SK-N-SH (cell line): Measurements from ENCODE around the gene BPIFB1. TPM values are rescaled to one million over a fixed set of nuclear protein-coding genes. Genes with fewer than 3 reads are reported as not detected.

Source experiments
- CTCF ChIA-PET: fragments of 300-600, 350-600 bp; formaldehyde crosslinking; extraction: SDS; loops from one replicate; lab custom pipeline; 2021; lab: Yijun Ruan, JAX
- POLR2A ChIA-PET: fragments of 350-600 bp; sonication (Branson Sonifier 250); formaldehyde crosslinking; extraction: SDS; loops from one replicate; lab custom pipeline; 2020; ENCODE audit warnings: antibody characterized with exemption, inconsistent platforms; lab: Yijun Ruan, JAX
- DNase-seq: peaks from one replicate; pipeline ENCODE4 v3.0.0; 2012
- H2AFZ ChIP-seq: fragments of 200-600 bp; sonication (generic); 2 replicates; pipeline ENCODE4 v1.8.1; 2016; ENCODE audit warnings: antibody characterized with exemption, mild to moderate bottlenecking, low read depth
- H3F3A ChIP-seq: fragments of 200-600 bp; sonication (generic); replicated peaks from 2 replicates; pipeline ENCODE3; 2016; ENCODE audit warnings: antibody characterized with exemption, mild to moderate bottlenecking; ENCODE audit not compliant: insufficient read depth
- H3K27ac ChIP-seq, 2 experiments: fragments of 200-500 bp in 1 of 2; fragments of 200-600 bp in 1 of 2; sonication (Bioruptor generic) in 1 of 2; sonication (generic), shearing (Covaris generic) in 1 of 2; 2 replicates each; pipeline versions ENCODE4 v1.5.1 to v1.6.1; 2014 to 2016; ENCODE audit warnings: low read depth in 2 of 2, inconsistent platforms in 1 of 2, low read length in 1 of 2, mild to moderate bottlenecking in 1 of 2, mixed read lengths in 1 of 2
- H3K27me3 ChIP-seq: fragments of 200-600 bp; sonication (generic), shearing (Covaris generic); 2 replicates; pipeline ENCODE4 v1.6.1; 2016; ENCODE audit warnings: mixed run types; ENCODE audit not compliant: insufficient read depth
- H3K36me3 ChIP-seq, 2 experiments: fragments of 200-500 bp in 1 of 2; fragments of 200-600 bp in 1 of 2; sonication (Bioruptor generic) in 1 of 2; sonication (generic) in 1 of 2; replicated peaks in 1 of 2; 2 replicates each; pipeline versions ENCODE3 to v1.5.1; 2014 to 2016; ENCODE audit warnings: low read length in 1 of 2, mild to moderate bottlenecking in 1 of 2; ENCODE audit not compliant: insufficient read depth in 2 of 2, control insufficient read depth in 1 of 2
- H3K4me1 ChIP-seq, 2 experiments: fragments of 200-500 bp in 1 of 2; fragments of 200-600 bp in 1 of 2; sonication (Bioruptor generic) in 1 of 2; sonication (generic), shearing (Covaris generic) in 1 of 2; 2 replicates each; pipeline versions ENCODE4 v1.5.1 to v1.6.1; 2014 to 2016; ENCODE audit warnings: low read depth in 1 of 2, low read length in 1 of 2, mixed run types in 1 of 2; ENCODE audit not compliant: insufficient read depth in 2 of 2, control insufficient read depth in 1 of 2
- H3K4me2 ChIP-seq: fragments of 200-600 bp; sonication (generic), shearing (Covaris generic); 2 replicates; pipeline ENCODE4 v1.6.1; 2017; ENCODE audit warnings: mixed run types
- H3K4me3 ChIP-seq, 2 experiments: fragments of 200-500 bp in 1 of 2; fragments of 200-600 bp in 1 of 2; sonication (Bioruptor generic) in 1 of 2; sonication (generic), shearing (Covaris generic) in 1 of 2; 2 replicates each; pipeline versions ENCODE4 v1.5.1 to v1.8.1; 2014 to 2016; ENCODE audit warnings: low read depth in 2 of 2, inconsistent platforms in 1 of 2, low read length in 1 of 2, mild to moderate bottlenecking in 1 of 2, mixed read lengths in 1 of 2, moderate library complexity in 1 of 2
- H3K79me2 ChIP-seq: fragments of 200-600 bp; sonication (generic); 2 replicates; pipeline ENCODE4 v1.8.1; 2017; ENCODE audit warnings: mild to moderate bottlenecking; ENCODE audit not compliant: insufficient read depth
- H3K9ac ChIP-seq: fragments of 200-600 bp; sonication (generic); 2 replicates; pipeline ENCODE4 v1.6.1; 2017; ENCODE audit warnings: mixed run types
- H3K9me2 ChIP-seq: fragments of 200-600 bp; sonication (generic); 2 replicates; pipeline ENCODE4 v1.6.1; 2017; ENCODE audit warnings: mixed run types
- H3K9me3 ChIP-seq: fragments of 200-600 bp; sonication (generic); 2 replicates; pipeline ENCODE4 v1.6.1; 2017; ENCODE audit warnings: mixed run types, mild to moderate bottlenecking, moderate library complexity
- H4K20me1 ChIP-seq: fragments of 200-600 bp; sonication (generic); 2 replicates; pipeline ENCODE4 v1.6.1; 2017; ENCODE audit warnings: mild to moderate bottlenecking, mixed run types; ENCODE audit not compliant: insufficient read depth
- CHD2 ChIP-seq: fragments of 150-350 bp; IDR thresholded peaks from 2 replicates; pipeline ENCODE4 v1.6.1; 2018; ENCODE audit warnings: low read length; ENCODE audit not compliant: partially characterized antibody
- EZH2phosphoT487 ChIP-seq: fragments of 200-600 bp; sonication (generic); IDR thresholded peaks from 2 replicates; pipeline ENCODE4 v1.6.1; 2017; ENCODE audit warnings: low read depth, mixed run types, mild to moderate bottlenecking, antibody characterized with exemption, moderate library complexity, borderline replicate concordance
- FOSL2 ChIP-seq: IDR thresholded peaks from 2 replicates; pipeline ENCODE4 v1.4.0; 2012; ENCODE audit warnings: low read depth, mild to moderate bottlenecking, moderate library complexity, borderline replicate concordance
- FOXM1 ChIP-seq: IDR thresholded peaks from 2 replicates; pipeline ENCODE4 v1.4.0; 2012; ENCODE audit warnings: low read depth, mild to moderate bottlenecking
- GABPA ChIP-seq: IDR thresholded peaks from 2 replicates; pipeline ENCODE4 v1.4.0; 2012; ENCODE audit warnings: low read depth, mild to moderate bottlenecking
- GATA2 ChIP-seq: sonication (generic); formaldehyde crosslinking; IDR thresholded peaks from 2 replicates; pipeline ENCODE4 v1.5.0; 2020; ENCODE audit warnings: mild to moderate bottlenecking, missing genetic modification reagents
- JUND ChIP-seq: IDR thresholded peaks from 2 replicates; pipeline ENCODE4 v1.4.0; 2012
- MEF2A ChIP-seq: IDR thresholded peaks from 2 replicates; pipeline ENCODE4 v1.4.0; 2012; ENCODE audit warnings: low read depth, borderline replicate concordance
- NFIC ChIP-seq: IDR thresholded peaks from 2 replicates; pipeline ENCODE4 v1.4.0; 2012; ENCODE audit warnings: borderline replicate concordance
- NRF1 ChIP-seq: IDR thresholded peaks from 2 replicates; pipeline ENCODE4 v1.6.1; 2012; ENCODE audit warnings: low read depth, mild to moderate bottlenecking, low read length
- POLR2AphosphoS5 ChIP-seq: IDR thresholded peaks from 2 replicates; pipeline ENCODE4 v1.6.1; 2012; ENCODE audit warnings: low read depth, low read length
- RAD21 ChIP-seq: IDR thresholded peaks from 2 replicates; pipeline ENCODE4 v1.6.1; 2012; ENCODE audit warnings: mild to moderate bottlenecking, low read length
- RCOR1 ChIP-seq: fragments of 150-350 bp; IDR thresholded peaks from 2 replicates; pipeline ENCODE4 v1.6.1; 2017; ENCODE audit warnings: antibody characterized with exemption, low read length
- RFX5 ChIP-seq: IDR thresholded peaks from 2 replicates; pipeline ENCODE4 v1.6.1; 2012; ENCODE audit warnings: mild to moderate bottlenecking, improper control_type of control experiment, low read length
- RXRA ChIP-seq: IDR thresholded peaks from 2 replicates; pipeline ENCODE4 v1.4.0; 2012; ENCODE audit warnings: low read depth, mild to moderate bottlenecking, borderline replicate concordance
- SIN3A ChIP-seq: IDR thresholded peaks from 2 replicates; pipeline ENCODE4 v1.6.1; 2012; ENCODE audit warnings: low read depth, mild to moderate bottlenecking, low read length, moderate library complexity, borderline replicate concordance
- WGBS: methylation state at CpG from one replicate; pipeline ENCODE4 v1.1.6; 2017; ENCODE audit warnings: low lambda C conversion rate; 5-methylcytosine and 5-hydroxymethylcytosine counted together
- polyA plus RNA-seq, 3 experiments: library from polyadenylated mRNA; depleted of rRNA; stranded (reverse); fragments of >200 nt; gene quantifications; 2 replicates each; pipeline ENCODE4 v1.2.3, GENCODE V29; 2012
- TF ChIP-seq, protein P1 (sequence below): IDR thresholded peaks from 2 replicates; pipeline ENCODE4 v1.4.0; 2012; ENCODE audit warnings: low read depth, borderline replicate concordance
- TF ChIP-seq, protein P2 (sequence below): IDR thresholded peaks from 2 replicates; pipeline ENCODE4 v1.4.0; 2012; ENCODE audit warnings: low read depth
- TF ChIP-seq, protein P3 (sequence below): IDR thresholded peaks from 2 replicates; pipeline ENCODE4 v1.6.1; 2012; ENCODE audit warnings: mild to moderate bottlenecking, low read depth, low read length, moderate library complexity
- TF ChIP-seq, protein P4 (sequence below): fragments of 200-600 bp; sonication (generic); IDR thresholded peaks from 2 replicates; pipeline ENCODE4 v1.6.1; 2017; ENCODE audit warnings: antibody characterized with exemption, mild to moderate bottlenecking, moderate library complexity
- TF ChIP-seq, protein P5 (sequence below): IDR thresholded peaks from 2 replicates; pipeline ENCODE4 v1.4.0; 2012; ENCODE audit warnings: low read depth, borderline replicate concordance

BPIFB1 gene
- polyA plus RNA-seq, 1 of the 3 experiments (the other 2 are of a cell fraction): not detected

DNA sequence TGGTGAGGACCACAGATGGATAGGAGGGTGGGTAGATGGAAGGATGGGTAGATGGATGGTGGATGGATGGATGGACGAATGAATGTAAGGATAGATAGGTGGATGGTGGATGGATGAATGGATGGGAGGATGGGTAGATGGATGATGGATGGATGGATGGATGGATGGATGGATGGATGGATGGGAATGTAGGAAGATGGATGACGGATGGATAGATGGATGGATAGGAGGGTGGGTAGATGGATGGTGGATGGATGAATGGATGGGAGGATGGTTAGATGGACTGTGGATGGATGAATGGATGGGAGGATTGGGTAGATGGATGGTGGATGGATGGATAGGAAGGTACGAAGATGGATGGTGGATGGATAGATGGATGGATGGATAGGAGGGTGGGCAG is 51.1 kb downstream of the BPIFB1 start:
- no peaks in the 10 kb centered on the region for H3K79me2 ChIP-seq
- no peaks in the 10 kb centered on the region for H3K36me3 ChIP-seq
- H3K27ac ChIP-seq: no peak overlapping the region
- no peak overlapping the region for H2AFZ ChIP-seq
- CTCF ChIA-PET: no interaction called here
- H3K9me2 ChIP-seq: no peaks in the 10 kb centered on the region
- no peaks in the 10 kb centered on the region for H3F3A ChIP-seq
- no peak overlapping the region for H3K9ac ChIP-seq
- POLR2A ChIA-PET: no interaction called here
- no peak for DNase-seq
- no peaks in the 10 kb centered on the region for H3K4me1 ChIP-seq
- H3K4me3 ChIP-seq: no peak overlapping the region
- TF ChIP-seq GABPA (no peak), NFIC (no peak), NRF1 (no peak), RFX5 (no peak), JUND (no peak), GATA2 (CRISPR knock-in tag) (no peak), FOXM1 (no peak), RXRA (no peak)
- TF ChIP-seq, protein P1, sequence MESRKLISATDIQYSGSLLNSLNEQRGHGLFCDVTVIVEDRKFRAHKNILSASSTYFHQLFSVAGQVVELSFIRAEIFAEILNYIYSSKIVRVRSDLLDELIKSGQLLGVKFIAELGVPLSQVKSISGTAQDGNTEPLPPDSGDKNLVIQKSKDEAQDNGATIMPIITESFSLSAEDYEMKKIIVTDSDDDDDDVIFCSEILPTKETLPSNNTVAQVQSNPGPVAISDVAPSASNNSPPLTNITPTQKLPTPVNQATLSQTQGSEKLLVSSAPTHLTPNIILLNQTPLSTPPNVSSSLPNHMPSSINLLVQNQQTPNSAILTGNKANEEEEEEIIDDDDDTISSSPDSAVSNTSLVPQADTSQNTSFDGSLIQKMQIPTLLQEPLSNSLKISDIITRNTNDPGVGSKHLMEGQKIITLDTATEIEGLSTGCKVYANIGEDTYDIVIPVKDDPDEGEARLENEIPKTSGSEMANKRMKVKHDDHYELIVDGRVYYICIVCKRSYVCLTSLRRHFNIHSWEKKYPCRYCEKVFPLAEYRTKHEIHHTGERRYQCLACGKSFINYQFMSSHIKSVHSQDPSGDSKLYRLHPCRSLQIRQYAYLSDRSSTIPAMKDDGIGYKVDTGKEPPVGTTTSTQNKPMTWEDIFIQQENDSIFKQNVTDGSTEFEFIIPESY: no peak
- TF ChIP-seq, all 33 proteins: peak for 0
- no peaks in the 10 kb centered on the region for H4K20me1 ChIP-seq
- H3K9me3 ChIP-seq: no peaks in the 10 kb centered on the region
- WGBS: 35% methylated on average over 3 of the region's 3 CpGs
- peaks cover 50% of the 10 kb centered on the region for H3K27me3 ChIP-seq
- H3K4me2 ChIP-seq: no peak overlapping the region

DNA sequence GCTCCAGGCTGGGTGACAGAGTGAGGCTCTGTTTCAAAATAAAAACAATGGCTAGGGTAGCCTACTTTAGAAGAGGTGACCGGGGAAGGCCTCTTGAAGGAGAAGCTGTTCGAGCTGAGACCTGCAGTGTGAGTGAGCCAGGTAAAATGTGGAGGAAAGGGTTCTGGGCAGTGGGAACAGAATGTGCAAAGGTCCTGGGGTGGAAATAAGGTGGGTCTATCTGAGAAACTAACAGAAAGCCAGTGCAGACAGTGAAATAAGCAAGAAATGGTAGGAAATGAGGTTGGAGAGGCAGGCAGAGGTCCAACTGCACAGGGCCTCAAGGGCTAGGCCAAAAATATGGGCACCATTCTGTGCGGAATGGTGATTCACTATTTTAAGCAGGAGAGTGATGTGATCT is 53.4 kb downstream of the BPIFB1 start:
- CTCF ChIA-PET: interaction anchor here (0.9 to 1.0 kb wide), 2 partner anchors 37 to 44 kb away, joined by 3 to 5 read pairs; no protein-coding TSS in a partner anchor
- TF ChIP-seq, protein P2, sequence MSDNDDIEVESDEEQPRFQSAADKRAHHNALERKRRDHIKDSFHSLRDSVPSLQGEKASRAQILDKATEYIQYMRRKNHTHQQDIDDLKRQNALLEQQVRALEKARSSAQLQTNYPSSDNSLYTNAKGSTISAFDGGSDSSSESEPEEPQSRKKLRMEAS: no peak
- TF ChIP-seq RFX5 (no peak), RCOR1 (no peak), MEF2A (no peak), FOXM1 (no peak), RAD21 (no peak), EZH2phosphoT487 (no peak), GATA2 (CRISPR knock-in tag) (no peak), SIN3A (no peak), FOSL2 (no peak), RXRA (no peak), CHD2 (no peak), POLR2AphosphoS5 (no peak)
- TF ChIP-seq, protein P3, sequence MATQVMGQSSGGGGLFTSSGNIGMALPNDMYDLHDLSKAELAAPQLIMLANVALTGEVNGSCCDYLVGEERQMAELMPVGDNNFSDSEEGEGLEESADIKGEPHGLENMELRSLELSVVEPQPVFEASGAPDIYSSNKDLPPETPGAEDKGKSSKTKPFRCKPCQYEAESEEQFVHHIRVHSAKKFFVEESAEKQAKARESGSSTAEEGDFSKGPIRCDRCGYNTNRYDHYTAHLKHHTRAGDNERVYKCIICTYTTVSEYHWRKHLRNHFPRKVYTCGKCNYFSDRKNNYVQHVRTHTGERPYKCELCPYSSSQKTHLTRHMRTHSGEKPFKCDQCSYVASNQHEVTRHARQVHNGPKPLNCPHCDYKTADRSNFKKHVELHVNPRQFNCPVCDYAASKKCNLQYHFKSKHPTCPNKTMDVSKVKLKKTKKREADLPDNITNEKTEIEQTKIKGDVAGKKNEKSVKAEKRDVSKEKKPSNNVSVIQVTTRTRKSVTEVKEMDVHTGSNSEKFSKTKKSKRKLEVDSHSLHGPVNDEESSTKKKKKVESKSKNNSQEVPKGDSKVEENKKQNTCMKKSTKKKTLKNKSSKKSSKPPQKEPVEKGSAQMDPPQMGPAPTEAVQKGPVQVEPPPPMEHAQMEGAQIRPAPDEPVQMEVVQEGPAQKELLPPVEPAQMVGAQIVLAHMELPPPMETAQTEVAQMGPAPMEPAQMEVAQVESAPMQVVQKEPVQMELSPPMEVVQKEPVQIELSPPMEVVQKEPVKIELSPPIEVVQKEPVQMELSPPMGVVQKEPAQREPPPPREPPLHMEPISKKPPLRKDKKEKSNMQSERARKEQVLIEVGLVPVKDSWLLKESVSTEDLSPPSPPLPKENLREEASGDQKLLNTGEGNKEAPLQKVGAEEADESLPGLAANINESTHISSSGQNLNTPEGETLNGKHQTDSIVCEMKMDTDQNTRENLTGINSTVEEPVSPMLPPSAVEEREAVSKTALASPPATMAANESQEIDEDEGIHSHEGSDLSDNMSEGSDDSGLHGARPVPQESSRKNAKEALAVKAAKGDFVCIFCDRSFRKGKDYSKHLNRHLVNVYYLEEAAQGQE: no peak
- TF ChIP-seq, protein P4, sequence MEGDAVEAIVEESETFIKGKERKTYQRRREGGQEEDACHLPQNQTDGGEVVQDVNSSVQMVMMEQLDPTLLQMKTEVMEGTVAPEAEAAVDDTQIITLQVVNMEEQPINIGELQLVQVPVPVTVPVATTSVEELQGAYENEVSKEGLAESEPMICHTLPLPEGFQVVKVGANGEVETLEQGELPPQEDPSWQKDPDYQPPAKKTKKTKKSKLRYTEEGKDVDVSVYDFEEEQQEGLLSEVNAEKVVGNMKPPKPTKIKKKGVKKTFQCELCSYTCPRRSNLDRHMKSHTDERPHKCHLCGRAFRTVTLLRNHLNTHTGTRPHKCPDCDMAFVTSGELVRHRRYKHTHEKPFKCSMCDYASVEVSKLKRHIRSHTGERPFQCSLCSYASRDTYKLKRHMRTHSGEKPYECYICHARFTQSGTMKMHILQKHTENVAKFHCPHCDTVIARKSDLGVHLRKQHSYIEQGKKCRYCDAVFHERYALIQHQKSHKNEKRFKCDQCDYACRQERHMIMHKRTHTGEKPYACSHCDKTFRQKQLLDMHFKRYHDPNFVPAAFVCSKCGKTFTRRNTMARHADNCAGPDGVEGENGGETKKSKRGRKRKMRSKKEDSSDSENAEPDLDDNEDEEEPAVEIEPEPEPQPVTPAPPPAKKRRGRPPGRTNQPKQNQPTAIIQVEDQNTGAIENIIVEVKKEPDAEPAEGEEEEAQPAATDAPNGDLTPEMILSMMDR: no peak
- TF ChIP-seq, protein P5, sequence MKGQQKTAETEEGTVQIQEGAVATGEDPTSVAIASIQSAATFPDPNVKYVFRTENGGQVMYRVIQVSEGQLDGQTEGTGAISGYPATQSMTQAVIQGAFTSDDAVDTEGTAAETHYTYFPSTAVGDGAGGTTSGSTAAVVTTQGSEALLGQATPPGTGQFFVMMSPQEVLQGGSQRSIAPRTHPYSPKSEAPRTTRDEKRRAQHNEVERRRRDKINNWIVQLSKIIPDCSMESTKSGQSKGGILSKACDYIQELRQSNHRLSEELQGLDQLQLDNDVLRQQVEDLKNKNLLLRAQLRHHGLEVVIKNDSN: no peak

More for the DNA sequence above, 53.4 kb downstream of the BPIFB1 start:
- Histone ChIP-seq H4K20me1 (no peaks in the 10 kb centered on the region), H3K79me2 (no peaks in the 10 kb centered on the region), H3K27me3 (peaks cover 28% of the 10 kb centered on the region; the same call in 1 of the 2 replicates), H3K4me2 (no peak overlapping the region), H3K4me1 (no peaks in the 10 kb centered on the region), H3K9ac (no peak overlapping the region), H3K9me3 (no peaks in the 10 kb centered on the region), H2AFZ (no peak overlapping the region), H3F3A (no peaks in the 10 kb centered on the region), H3K9me2 (no peaks in the 10 kb centered on the region), H3K27ac (no peak overlapping the region), H3K36me3 (no peaks in the 10 kb centered on the region), H3K4me3 (no peak overlapping the region)
- DNase-seq: no peak
- POLR2A ChIA-PET: no interaction called here
- WGBS: 43% methylated on average over 3 of the region's 3 CpGs
